Cardiac muscle cell (in vitro differentiated cells and primary cell): ENCODE results near the gene KRT14. TPM values are rescaled to one million over a fixed set of nuclear protein-coding genes. Genes with fewer than 3 reads are reported as not detected.
"Not testable (repeated sequence)": the region's sequence is repeated elsewhere in the genome, so short reads cannot be mapped to it uniquely, and the experiment has no call there.

Experiments
- DNase-seq, 2 donors: peaks; one replicate each; pipeline versions ENCODE4 v3.0.0 to v3.0.0-alpha.2; 2010 to 2017; ENCODE audit warnings: low read depth in 1 of 2, low spot score in 1 of 2
- H3K27ac ChIP-seq: fragments of 200-600 bp; sonication (generic); 2 replicates; pipeline ENCODE4 v1.5.1; 2016
- H3K27me3 ChIP-seq: fragments of 200-600 bp; sonication (generic); 2 replicates; pipeline ENCODE4 v1.6.0; 2016; ENCODE audit warnings: control low read depth
- H3K36me3 ChIP-seq: fragments of 200-600 bp; sonication (generic); 2 replicates; pipeline ENCODE4 v1.5.1; 2016; ENCODE audit warnings: control low read depth
- H3K4me1 ChIP-seq: fragments of 200-600 bp; sonication (generic); 2 replicates; pipeline ENCODE4 v1.8.1; 2017; ENCODE audit warnings: low read depth, mild to moderate bottlenecking, mixed run types
- H3K4me3 ChIP-seq: fragments of 200-600 bp; sonication (generic); 2 replicates; pipeline ENCODE4 v1.5.1; 2016; ENCODE audit warnings: mild to moderate bottlenecking
- H3K9me3 ChIP-seq: fragments of 200-600 bp; sonication (generic); 2 replicates; pipeline ENCODE4 v1.5.1; 2017; ENCODE audit warnings: low read depth, mild to moderate bottlenecking, control low read depth
- polyA plus RNA-seq: library from polyadenylated mRNA; unstranded; fragments of >200 nt; fragmentation: Nextera tagmentation; extraction: Ambion mirVana; gene quantifications from 2 replicates; pipeline ENCODE4 v1.2.1, GENCODE V29; 2016
- total RNA-seq: library from RNA; depleted of rRNA; stranded (reverse); fragments of >200 nt; gene quantifications from 2 replicates; pipeline ENCODE4 v1.2.3, GENCODE V29; 2016
- TF ChIP-seq, protein P1 (sequence below): IDR thresholded peaks from 2 replicates; pipeline ENCODE4 v1.5.1; 2012; ENCODE audit warnings: low read depth, mild to moderate bottlenecking, low read length

KRT14 gene
- total and polyA plus RNA-seq, 2 experiments from 2014 or later: 0.20 TPM; not detected in 1

DNA sequence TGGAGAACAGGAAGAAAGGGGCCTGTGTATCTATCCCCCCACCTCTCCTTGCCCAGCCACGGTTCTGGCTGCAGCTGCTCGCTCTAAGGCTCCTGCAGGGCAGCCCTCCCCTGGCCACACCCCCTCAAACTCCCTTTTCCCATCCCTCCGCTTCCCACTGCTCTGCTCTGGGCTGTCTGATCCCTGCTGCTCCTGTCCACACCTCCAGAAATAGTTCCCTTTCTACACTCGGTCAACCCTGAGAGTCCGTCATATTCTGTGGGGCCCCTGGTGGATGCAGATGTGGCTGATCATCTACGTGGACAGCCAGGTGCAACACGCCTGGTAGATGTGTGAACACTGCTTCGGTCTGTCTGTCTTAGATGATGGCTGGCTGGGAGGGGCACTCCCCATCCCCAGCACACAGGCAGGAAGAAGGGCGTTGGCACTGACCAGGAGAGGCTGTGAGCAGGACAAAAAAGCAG, 39.3 kb downstream of the KRT14 start:
- peaks cover 22% of the 10 kb centered on the region for H3K4me1 ChIP-seq
- no peaks in the 10 kb centered on the region for H3K9me3 ChIP-seq
- no peak overlapping the region for H3K4me3 ChIP-seq
- TF ChIP-seq, protein P1, sequence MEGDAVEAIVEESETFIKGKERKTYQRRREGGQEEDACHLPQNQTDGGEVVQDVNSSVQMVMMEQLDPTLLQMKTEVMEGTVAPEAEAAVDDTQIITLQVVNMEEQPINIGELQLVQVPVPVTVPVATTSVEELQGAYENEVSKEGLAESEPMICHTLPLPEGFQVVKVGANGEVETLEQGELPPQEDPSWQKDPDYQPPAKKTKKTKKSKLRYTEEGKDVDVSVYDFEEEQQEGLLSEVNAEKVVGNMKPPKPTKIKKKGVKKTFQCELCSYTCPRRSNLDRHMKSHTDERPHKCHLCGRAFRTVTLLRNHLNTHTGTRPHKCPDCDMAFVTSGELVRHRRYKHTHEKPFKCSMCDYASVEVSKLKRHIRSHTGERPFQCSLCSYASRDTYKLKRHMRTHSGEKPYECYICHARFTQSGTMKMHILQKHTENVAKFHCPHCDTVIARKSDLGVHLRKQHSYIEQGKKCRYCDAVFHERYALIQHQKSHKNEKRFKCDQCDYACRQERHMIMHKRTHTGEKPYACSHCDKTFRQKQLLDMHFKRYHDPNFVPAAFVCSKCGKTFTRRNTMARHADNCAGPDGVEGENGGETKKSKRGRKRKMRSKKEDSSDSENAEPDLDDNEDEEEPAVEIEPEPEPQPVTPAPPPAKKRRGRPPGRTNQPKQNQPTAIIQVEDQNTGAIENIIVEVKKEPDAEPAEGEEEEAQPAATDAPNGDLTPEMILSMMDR: no peak
- H3K36me3 ChIP-seq: no peaks in the 10 kb centered on the region
- no peaks in the 10 kb centered on the region for H3K27me3 ChIP-seq
- DNase-seq: peak; percentile 73 to 74
- peak overlapping the region; percentile 2 for H3K27ac ChIP-seq

GRCh38 chr17:41546819-41547218, 39.9 kb downstream of the KRT14 start:
- TF ChIP-seq, protein P1: no peak
- H3K36me3 ChIP-seq: no peaks in the 10 kb centered on the region
- H3K27ac ChIP-seq: no peak overlapping the region
- H3K9me3 ChIP-seq: no peaks in the 10 kb centered on the region
- DNase-seq: no peak
- no peaks in the 10 kb centered on the region for H3K27me3 ChIP-seq
- H3K4me1 ChIP-seq: peaks cover 22% of the 10 kb centered on the region
- H3K4me3 ChIP-seq: no peak overlapping the region

GRCh38 chr17:41545829-41546410, 40.8 kb downstream of the KRT14 start:
- TF ChIP-seq, protein P1: no peak
- no peak overlapping the region for H3K27ac ChIP-seq
- H3K4me1 ChIP-seq: peaks cover 25% of the 10 kb centered on the region
- DNase-seq: no peak
- H3K4me3 ChIP-seq: no peak overlapping the region
- H3K36me3 ChIP-seq: no peaks in the 10 kb centered on the region
- H3K27me3 ChIP-seq: no peaks in the 10 kb centered on the region
- no peaks in the 10 kb centered on the region for H3K9me3 ChIP-seq

- Histone ChIP-seq H3K4me1 (peaks cover 25% of the 10 kb centered on the region), H3K27ac (peak overlapping the region; percentile 78), H3K27me3 (no peaks in the 10 kb centered on the region), H3K9me3 (no peaks in the 10 kb centered on the region), H3K36me3 (no peaks in the 10 kb centered on the region), H3K4me3 (no peak overlapping the region)
- TF ChIP-seq, protein P1: no peak
- DNase-seq: no peak
Measured at GRCh38 chr17:41544935-41545334, 41.8 kb downstream of the KRT14 start.

DNA sequence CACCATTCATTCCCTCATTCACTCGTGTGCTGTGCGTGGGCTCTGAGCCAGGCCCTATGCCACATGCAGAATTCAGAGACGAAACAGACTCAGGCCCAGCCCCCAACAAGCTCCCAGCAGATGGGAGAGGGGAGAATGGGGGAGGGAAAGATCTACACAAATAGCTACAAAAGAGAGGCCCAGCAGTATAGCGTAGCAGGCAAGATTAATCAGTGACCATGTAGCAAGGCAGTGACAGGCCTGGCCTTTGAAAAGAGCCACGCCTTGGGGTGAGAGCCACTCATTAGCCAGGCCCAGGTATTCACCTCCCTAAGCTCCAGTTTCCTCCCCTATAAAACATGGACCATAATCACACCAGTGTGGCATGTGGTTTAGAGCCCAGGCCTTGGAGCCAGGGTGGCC, 42.2 kb downstream of the KRT14 start:
- DNase-seq: peak in 1 of 2 donors; percentile 74
- no peaks in the 10 kb centered on the region for H3K27me3 ChIP-seq
- H3K9me3 ChIP-seq: no peaks in the 10 kb centered on the region
- H3K27ac ChIP-seq: peak overlapping the region; percentile 78
- no peak overlapping the region for H3K4me3 ChIP-seq
- H3K4me1 ChIP-seq: peaks cover 25% of the 10 kb centered on the region
- H3K36me3 ChIP-seq: no peaks in the 10 kb centered on the region
- TF ChIP-seq, protein P1: no peak

DNA sequence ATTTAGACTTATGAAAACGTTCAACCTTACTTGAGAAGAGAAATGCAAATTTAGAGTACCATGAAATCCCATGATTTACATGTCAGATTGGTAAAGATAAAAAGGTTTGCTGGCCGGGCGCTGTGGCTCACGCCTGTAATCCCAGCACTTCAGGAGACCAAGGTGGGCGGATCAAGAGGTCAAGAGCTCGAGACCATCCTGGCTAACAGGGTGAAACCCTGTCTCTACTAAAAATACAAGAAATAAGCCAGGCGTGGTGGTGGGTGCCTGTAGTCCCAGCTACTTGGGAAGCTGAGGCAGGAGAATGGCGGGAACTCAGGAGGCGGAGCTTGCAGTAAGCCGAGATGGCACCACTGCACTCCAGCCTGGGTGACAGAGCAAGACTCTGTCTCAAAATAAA, 43.9 kb downstream of the KRT14 start:
- peaks cover 24% of the 10 kb centered on the region for H3K4me1 ChIP-seq
- DNase-seq, H3K27ac ChIP-seq, H3K36me3 ChIP-seq, H3K27me3 ChIP-seq, H3K4me3 ChIP-seq, H3K9me3 ChIP-seq: not testable (repeated sequence)
